HG02840 (cell line): ENCODE data around the gene CIP2A.

Source experiments
- ATAC-seq: cut with Tn5 transposase; IDR thresholded peaks from one replicate; pipeline ENCODE4 v1.9.1; 2021; ENCODE audit warnings: mild to moderate bottlenecking, moderate library complexity, moderate number of reproducible peaks; ENCODE audit not compliant: unreplicated experiment, low FRiP score

The CIP2A gene

DNA sequence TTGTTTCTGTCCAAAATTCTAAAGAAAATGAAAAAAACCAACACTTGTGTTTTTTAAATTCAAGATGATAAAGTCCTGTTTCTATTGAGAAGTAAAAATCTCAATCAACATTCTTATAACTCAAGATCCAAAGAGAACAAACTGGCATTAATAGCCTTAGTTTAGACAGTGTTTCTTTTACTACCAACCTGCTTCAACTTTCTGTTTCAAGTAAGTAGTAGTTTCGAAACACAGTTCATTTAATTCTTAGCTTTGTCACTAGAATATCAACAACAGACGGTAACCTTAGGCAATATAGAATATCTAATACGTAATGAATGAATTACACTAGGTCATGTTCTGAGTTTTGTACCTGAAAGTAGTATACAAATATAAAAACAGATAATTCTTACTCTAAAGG, 23.7 kb downstream of the CIP2A start:
- no peak for ATAC-seq

DNA sequence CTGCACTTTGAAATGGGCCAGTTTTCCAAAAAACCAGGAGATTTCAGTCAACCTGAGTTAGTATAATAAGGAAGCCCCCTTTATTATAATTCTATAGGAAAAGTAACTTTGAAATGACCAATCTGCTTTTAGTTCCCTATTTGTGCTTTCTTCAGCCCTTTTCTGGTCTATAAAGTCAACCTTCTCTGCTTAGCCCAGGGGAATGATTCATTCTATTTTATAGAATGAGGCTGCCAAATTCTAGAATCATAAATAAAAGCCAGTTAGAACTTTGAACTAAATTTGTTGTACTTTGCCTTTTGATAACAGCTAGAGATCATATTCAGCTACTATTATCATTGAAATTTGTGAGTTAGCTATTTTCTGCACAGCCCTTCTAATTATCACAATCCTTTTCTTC, 24.7 kb downstream of the CIP2A start:
- ATAC-seq = no peak

DNA sequence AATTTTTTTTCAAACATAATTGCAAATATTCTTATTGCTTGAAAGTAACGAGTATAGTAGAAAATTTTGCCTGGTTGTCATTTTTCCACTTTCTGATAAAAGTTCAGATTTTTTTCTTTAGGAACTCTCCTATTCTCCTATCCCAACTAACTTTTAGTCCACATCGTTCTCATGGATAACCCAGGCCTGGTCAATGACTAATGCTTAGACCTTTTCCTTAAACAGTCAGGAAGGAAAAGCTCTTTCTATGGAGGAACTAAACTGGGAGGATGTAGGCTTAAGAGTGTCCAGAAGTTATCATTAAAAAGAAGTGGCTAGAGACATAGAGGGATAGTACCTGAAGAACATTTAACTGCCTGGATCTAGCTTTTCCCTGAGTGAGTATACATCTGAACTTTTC, 26.7 kb downstream of the CIP2A start:
- ATAC-seq = no peak

DNA sequence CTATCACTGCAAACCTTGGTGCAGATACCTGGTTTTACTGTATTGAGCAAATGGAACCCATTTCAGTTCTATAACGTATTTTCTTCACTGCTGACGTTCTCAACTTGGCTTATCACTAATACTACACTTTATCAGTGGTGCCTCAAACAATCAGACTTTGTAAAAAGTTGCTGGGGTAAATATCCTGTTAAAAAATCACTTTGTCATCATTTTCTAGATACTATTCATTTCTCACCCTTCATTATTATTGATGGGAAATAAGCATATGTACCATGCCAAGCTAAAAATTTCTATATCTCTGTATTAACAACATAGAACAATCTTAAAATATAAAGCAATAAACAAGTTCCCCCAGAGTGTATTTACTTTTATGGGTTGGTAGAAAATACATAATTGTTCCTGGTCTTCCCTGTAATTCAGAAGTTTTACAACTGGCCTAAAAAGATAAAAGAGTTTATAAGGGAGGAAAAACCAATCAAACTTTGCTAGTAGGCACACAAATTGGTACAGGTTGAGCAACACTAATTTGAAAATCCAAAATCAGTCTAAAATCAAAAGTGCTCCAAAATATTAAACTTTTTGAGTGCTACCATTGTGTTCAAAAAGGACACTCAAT, 33.2 kb downstream of the CIP2A start:
- no peak for ATAC-seq

DNA sequence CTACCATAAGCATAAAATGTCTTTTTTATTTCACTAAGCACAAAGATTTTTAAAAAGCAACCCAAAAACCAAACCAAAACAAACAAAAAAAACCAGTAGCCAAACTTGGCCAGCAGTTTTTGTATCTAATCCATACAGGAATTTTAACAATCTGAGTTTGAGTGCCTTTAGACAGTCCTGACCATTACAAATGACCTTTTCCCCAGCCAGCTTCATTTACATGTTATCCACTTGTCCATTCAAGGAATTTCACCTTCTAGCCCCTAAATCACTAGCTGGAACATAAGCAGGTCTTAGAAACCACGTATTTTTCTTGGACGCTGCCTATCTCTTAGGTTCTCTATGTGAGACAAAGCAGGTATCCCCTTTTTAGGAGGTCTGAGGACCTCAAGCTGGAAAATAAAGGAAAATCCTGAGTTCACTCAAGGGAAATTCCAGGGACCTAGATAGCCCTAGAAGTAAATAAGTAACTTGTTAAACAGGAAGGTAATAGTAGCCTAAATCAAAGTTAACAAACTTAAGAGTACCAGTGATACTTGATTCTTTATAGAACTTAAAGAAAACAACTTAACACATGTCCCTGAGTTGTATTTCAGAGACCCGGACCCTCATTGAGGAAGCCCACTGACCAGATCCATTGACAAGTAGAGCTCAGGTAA, 34.2 kb downstream of the CIP2A start:
- ATAC-seq = no peak

DNA sequence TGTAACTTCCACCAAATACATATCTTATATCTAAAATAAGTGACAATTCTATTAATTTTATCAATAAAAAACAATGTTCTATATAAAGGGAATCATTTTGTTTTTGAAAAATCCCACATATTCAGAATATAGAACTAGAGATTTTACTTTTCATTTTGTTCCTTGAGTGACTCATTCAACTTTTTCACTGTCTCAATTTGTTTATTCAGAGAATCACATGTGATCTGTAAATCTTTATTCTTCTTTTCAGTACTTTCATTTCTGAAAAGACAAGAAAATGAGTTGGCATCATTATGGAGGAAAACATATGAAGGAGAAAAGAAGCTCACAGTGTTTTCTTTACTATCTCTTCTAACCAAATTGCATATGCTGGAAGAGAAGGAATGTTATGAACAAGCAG, 35.0 kb downstream of the CIP2A start:
- no peak for ATAC-seq

DNA sequence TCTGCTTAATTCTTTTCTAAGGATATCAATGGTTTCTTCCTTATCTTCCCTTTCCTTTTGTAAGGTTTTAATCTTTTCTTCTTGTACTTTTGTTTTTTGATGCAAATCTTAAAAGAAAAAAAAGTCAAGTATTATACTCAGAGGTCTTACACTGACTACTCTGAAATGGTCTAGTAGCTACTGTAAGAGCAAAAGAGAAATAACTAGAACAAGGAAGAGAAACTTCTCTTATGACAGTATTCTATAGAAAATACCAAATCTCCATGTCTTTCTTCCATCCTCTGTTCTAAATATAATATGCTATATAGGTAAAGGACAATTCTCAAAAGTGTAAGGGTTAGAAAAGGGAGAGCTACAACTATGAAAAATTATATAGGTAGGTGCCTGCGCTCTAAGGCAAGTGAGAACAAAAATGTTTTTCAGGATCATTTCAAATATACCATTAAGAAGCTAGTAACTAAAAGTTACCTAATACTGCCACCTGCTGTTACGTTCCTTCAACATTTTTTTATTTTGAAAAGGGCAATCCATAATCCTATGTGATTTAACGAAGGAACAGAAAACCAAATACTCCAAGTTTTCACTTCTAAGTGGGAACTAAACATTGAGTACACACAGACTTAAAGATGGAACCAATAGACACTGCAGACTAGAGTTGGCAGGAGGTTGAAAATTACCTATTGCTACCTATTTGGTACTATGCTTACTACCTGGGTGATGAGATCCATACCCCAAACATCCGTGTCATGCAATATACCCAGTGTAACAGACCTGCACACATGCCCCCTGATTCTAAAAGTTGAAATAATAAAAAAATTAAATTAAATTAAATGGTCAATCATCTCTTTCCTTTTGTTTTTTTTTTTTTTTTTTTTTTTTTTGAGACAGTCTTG, 36.7 kb downstream of the CIP2A start:
- ATAC-seq = no peak

DNA sequence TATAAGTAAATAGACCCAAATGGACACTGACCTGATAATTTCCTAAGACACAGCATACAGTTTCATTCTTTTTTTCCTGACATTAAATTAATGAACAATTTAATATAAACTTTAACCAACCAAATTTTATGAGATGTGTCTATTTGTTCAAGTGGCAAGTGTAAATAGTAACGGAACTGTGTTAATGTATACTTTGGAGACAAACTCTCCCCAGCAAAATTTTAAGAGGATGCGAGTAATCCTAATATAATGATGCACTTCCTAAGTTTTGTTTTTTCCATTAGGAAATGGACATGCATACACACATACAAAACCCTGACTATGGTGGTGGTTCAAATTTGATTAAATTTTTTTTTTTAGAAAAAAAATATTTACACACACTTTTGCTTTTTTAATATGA, 40.4 kb downstream of the CIP2A start:
- ATAC-seq = no peak

DNA sequence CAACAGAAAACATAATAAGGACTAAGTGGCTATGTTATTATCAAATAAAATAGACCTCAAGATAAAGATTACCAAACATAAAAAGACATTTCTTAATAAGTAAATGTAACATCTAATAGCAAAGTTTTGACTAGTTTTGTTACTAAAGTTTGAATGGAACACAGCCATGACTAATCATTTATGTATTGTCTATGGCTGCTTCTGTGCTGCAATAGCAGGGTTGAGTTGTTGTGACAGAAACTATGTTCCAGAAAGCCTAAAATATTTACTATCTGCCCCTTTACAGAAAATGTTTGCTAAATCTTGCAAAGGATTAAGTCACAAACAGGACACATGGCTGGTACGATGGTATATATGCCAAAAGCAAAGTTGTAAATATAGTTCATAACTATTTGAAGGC, 40.9 kb downstream of the CIP2A start:
- no peak for ATAC-seq

DNA sequence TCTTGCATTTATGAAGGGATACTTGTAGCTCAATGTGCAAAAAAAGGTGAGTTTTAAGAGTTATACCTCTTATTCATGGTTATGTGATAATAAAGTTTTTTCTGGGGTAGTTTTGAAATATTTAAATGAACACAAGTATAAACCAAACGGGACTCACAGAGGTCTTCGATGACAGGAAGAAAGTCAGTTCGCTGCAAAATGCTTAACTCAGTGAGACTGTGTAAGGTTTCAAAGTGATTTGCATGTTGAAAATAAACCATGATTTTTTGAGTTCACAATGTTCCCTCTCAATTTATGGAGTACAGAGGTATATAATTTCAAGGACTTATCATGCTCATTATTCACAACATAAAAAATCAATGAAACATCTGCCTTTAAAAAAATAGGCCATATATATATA, 42.5 kb downstream of the CIP2A start:
- no peak for ATAC-seq

DNA sequence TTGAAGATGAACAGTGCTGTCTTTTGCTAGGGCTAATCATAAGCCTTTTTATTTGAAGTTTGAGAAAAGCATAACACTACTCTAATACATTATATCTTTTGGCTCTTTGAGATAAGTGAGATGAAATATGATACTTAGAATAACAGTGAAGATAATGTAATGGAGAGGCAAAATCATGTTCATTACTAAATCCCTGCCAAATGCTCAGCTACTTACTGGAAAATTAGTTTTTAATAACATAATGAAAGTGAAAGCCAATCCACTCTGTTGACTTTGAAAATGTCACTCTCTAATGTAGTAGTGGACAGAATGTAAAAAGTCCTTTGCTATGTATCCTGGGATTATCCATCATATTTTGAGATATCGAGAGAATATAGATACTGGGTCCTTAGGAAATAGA, 43.0 kb downstream of the CIP2A start:
- ATAC-seq = no peak

DNA sequence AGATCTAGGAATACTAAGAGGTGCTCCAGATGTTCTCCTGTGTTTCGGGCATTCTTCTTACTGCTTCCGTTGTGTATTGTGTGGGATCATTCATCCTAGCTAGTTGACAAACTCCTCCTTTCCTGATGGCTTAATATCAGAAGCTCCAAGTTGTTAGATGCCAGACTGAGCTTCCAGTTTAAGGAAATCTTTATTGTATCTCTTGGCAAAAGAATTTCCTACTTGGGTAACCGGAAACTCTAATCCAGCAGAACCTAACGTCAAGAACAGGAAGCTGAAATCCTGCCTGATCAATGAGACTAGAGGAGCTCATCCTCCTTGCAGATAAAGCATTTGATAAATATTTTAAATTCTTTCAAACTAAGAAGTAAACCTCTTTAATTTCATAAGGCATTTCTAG, 51.2 kb downstream of the CIP2A start:
- ATAC-seq = no peak

DNA sequence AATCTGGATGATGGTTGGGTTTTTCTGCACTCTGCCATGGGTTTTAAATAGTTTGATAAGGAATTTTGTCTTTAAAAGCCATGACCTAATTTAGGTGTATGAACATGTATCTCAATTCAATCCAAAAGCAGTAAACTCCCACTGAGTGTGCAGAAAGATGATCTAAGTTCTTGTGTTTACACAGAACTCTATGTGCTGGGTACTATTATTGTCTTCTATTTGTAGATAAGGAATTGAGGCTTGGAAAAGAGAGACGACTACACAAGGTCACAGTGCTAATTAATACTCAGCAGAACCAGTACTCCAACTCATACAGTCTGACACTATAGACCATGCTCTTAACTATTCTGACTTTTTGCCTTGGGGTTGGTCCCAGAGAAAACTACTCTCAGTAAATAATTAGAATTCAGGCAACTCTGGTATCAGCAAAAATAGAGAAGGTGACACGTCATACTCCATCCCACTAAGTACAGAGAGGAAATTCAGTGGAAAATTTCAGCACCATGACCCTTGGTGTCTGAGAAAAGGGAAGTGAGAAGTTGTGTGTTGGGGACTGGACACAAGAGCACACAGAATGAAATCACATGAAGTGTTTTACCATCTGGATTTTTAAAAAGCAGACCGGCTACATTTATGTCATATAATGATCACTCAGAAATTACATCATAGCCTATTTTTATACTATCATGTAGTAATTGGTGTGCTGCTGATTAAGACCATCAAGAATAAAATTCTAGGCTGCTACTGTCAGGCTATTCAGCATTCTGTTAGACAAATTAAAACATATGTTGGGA, 60.6 kb downstream of the CIP2A start:
- peak; percentile 84 for ATAC-seq

DNA sequence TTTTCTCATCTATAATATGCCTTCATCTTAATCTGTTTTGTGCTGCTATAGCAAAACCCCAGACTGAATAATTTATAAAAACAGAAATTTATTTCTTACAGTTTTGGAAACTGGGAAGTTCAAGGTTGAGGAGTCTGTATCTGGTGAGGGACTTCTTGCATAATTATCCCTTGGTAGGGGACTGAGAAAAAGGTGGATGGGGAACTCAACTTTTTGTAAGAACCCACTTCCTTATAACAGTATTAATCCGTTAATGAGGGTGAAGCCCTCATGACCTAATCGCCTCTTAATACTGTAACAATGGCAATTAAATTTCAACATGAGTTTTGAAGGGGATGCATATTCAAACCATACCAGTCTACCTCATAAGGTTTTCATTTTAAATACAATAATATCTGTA, 61.4 kb downstream of the CIP2A start:
- ATAC-seq = no peak

DNA sequence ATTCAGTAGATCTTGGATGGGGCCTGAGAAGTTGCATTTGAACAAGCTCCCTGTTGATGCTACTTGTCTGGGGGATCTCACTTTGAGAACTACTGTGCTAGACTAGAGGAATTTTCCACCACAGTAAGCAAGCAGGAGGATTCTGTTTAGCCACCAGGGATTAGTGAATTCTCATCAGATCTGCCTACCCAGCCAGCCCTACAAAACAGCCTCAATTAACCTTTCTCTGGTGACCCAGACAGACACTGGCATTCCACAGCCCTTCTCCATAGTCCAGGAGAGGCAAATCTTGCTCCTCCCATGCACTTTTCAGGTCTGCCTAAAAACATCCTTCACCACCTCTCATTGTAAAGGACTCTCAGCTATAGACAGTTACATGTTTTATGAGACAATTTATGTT, 62.1 kb downstream of the CIP2A start:
- ATAC-seq = no peak

DNA sequence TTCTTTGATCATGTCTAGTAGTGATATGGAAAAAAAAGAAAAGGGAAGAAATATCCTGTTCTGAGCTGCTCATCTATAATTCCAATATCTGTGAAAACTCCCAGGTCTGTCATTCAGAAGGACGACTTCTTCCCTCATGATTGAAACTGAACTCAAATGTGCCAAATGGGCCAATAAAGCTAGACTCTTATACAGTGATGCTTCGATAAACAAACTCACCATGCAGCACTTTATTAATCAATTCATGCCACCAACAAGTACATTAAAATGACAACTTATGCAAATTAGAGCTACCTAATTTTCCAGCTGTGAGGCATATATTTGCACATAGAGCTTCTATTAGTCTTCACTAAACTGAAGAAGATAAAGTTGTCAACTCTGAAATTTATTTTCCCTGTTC, 63.3 kb downstream of the CIP2A start:
- ATAC-seq = no peak

DNA sequence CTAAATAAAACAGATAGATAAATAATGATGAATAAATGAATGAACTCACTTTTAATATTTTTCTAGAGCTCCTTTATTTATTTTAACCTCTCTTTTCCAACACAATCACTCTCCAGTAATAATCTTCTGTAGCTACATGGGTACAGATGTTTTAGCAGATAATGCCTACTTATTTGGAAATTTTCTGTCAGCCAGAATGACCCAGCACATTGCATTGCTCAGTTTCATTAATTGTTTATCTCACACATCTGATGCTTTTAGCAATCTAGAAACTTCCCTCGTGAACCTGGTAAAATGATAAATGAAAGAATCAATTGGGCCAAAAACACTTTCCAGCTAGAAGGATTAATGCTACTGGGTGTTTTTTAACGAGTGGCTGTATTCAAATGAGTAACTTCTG, 64.0 kb downstream of the CIP2A start:
- ATAC-seq = no peak

DNA sequence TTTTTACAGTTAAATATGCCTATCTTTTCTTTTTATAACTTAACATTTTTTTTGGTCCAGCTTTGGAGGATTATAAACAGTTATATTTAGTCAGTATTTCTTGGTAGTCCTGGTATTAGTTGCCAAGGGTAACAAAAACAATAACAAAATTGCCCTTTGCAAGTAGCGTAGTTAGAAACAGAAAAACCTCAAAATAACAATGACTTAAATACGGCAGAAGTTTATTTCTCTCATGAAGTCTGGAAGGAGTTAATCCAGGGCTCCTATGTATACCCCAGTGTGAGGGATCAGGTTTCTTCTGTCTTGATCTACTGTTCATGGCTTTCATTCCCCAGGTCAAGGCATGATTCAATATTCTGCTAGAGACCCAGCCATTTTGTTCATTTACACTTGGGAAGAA, 64.7 kb downstream of the CIP2A start:
- no peak for ATAC-seq

DNA sequence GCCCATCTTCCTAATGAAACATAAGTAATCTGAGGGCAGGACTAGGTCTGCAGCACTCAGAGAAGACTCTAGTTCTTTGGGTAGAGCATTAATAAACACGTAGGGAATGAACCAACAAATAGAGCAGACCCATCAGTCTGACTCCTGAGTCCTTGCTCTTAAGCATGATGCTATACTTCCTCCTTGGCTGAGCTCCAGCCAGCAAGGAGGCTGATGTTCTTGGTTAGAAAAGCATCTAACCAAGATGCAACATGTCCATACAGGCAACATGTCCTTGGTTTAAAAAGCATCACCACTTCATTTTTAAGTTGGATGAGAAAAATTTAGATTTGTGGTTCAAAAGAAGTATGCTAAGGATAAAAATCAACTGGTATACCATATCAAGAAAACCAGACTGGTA, 70.3 kb downstream of the CIP2A start:
- no peak for ATAC-seq

DNA sequence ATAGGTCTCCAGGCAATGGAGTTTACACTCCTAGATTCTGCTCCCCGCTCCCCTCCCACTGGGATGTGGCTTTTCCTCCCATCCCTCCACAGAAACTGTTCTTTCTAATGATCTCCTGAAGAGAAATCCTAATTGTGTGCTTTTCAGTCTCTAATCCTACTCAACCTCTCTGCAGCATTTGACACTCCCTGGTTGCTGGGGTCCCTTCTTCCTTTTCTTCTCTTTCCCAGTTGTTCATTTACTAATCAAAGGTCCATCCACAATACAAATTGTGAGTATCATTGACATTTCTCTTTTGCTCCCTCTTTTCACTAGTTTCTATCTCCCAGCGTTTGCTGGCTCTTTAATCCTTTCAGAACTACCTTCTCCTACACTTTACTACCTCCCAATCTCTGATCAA, 72.4 kb downstream of the CIP2A start:
- ATAC-seq = no peak

DNA sequence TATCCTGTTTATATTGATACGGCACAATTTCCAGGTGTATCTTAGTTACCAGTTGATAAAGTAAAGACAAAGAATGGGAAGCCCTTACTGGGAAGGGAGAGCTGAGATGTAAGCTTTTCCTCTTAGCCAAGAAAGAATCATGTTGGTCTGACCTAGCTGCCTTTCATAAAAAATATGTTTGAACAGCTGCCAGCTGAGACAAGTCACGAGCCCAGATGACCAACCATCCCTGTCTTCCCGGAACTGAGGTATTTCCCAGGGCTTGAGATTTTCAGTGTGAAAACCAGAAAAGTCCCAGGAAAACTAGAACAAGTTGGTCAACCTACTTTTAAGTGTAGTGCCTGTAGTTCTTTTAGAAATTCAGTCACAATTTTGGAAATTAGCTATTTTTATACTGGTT, 75.3 kb downstream of the CIP2A start:
- no peak for ATAC-seq
